ENCODE measurements around the gene BCAR3. TPM values are rescaled to one million over a fixed set of nuclear protein-coding genes. Genes with fewer than 3 reads are reported as not detected.
"Not testable (repeated sequence)": the region's sequence is repeated elsewhere in the genome, so short reads cannot be mapped to it uniquely, and the experiment has no call there.

The BCAR3 gene
- total RNA-seq, 1 experiment from 2014 or later: 37.5 TPM

GRCh38 chr1:93554883-93555872 is 126.5 kb downstream of the BCAR3 start:
- in situ Hi-C loops (cut with HindIII; ENCODE audit: low pct_unique_long_range_greater_than_20kb, low sequenced_read_pairs): no loop called here
- DNase-seq (ENCODE audit: low read depth): no peak

- DNase-seq (ENCODE audit: low read depth); in situ Hi-C loops (cut with HindIII; ENCODE audit: low pct_unique_long_range_greater_than_20kb, low sequenced_read_pairs): not testable (repeated sequence)
These were observed 127.6 kb downstream of the BCAR3 start for GRCh38 chr1:93553886-93554490.

- peak; percentile 19 for DNase-seq (ENCODE audit: low read depth)
- in situ Hi-C loops (cut with HindIII; ENCODE audit: low pct_unique_long_range_greater_than_20kb, low sequenced_read_pairs): no loop called here
These were observed 128.7 kb downstream of the BCAR3 start for GRCh38 chr1:93552741-93553455.

- DNase-seq (ENCODE audit: low read depth): no peak
- in situ Hi-C loops (cut with HindIII; ENCODE audit: low pct_unique_long_range_greater_than_20kb, low sequenced_read_pairs): no loop called here
These were observed 131.8 kb downstream of the BCAR3 start for GRCh38 chr1:93549811-93550210.

- no peak for DNase-seq (ENCODE audit: low read depth)
- in situ Hi-C loops (cut with HindIII; ENCODE audit: low pct_unique_long_range_greater_than_20kb, low sequenced_read_pairs): no loop called here
These were observed 132.5 kb downstream of the BCAR3 start for GRCh38 chr1:93549131-93549530.

GRCh38 chr1:93546162-93546863 is 135.3 kb downstream of the BCAR3 start:
- in situ Hi-C loops (cut with HindIII; ENCODE audit: low pct_unique_long_range_greater_than_20kb, low sequenced_read_pairs): no loop called here
- no peak for DNase-seq (ENCODE audit: low read depth)

- DNase-seq (ENCODE audit: low read depth): no peak
- in situ Hi-C loops (cut with HindIII; ENCODE audit: low pct_unique_long_range_greater_than_20kb, low sequenced_read_pairs): no loop called here
These were observed 139.2 kb downstream of the BCAR3 start for GRCh38 chr1:93542398-93542797.

GRCh38 chr1:93541045-93541444 is 140.6 kb downstream of the BCAR3 start:
- no peak for DNase-seq (ENCODE audit: low read depth)
- in situ Hi-C loops (cut with HindIII; ENCODE audit: low pct_unique_long_range_greater_than_20kb, low sequenced_read_pairs): no loop called here

GRCh38 chr1:93537924-93538323 is 143.7 kb downstream of the BCAR3 start:
- DNase-seq (ENCODE audit: low read depth): no peak
- in situ Hi-C loops (cut with HindIII; ENCODE audit: low pct_unique_long_range_greater_than_20kb, low sequenced_read_pairs): no loop called here

- in situ Hi-C loops (cut with HindIII; ENCODE audit: low pct_unique_long_range_greater_than_20kb, low sequenced_read_pairs): no loop called here
These were observed 144.2 kb downstream of the BCAR3 start for GRCh38 chr1:93537396-93537795.

GRCh38 chr1:93533677-93534076 is 148.0 kb downstream of the BCAR3 start:
- DNase-seq (ENCODE audit: low read depth): no peak
- in situ Hi-C loops (cut with HindIII; ENCODE audit: low pct_unique_long_range_greater_than_20kb, low sequenced_read_pairs): no loop called here

More at GRCh38 chr1:93537396-93537795, 144.2 kb downstream of the BCAR3 start:
- DNase-seq (ENCODE audit: low read depth): no peak

- in situ Hi-C loops (cut with HindIII; ENCODE audit: low pct_unique_long_range_greater_than_20kb, low sequenced_read_pairs): no loop called here
- DNase-seq (ENCODE audit: low read depth): no peak
These were observed 148.8 kb downstream of the BCAR3 start for GRCh38 chr1:93532780-93533378.

- in situ Hi-C loops (cut with HindIII; ENCODE audit: low pct_unique_long_range_greater_than_20kb, low sequenced_read_pairs): no loop called here
- DNase-seq (ENCODE audit: low read depth): no peak
These were observed 150.4 kb downstream of the BCAR3 start for GRCh38 chr1:93531193-93531592.

- in situ Hi-C loops (cut with HindIII; ENCODE audit: low pct_unique_long_range_greater_than_20kb, low sequenced_read_pairs): no loop called here
These were observed 153.2 kb downstream of the BCAR3 start for GRCh38 chr1:93528412-93528811.

GRCh38 chr1:93526431-93526830 is 155.2 kb downstream of the BCAR3 start:
- in situ Hi-C loops (cut with HindIII; ENCODE audit: low pct_unique_long_range_greater_than_20kb, low sequenced_read_pairs): no loop called here
- DNase-seq (ENCODE audit: low read depth): no peak

More at GRCh38 chr1:93528412-93528811, 153.2 kb downstream of the BCAR3 start:
- no peak for DNase-seq (ENCODE audit: low read depth)

GRCh38 chr1:93525431-93525830 is 156.2 kb downstream of the BCAR3 start:
- in situ Hi-C loops (cut with HindIII; ENCODE audit: low pct_unique_long_range_greater_than_20kb, low sequenced_read_pairs): no loop called here
- DNase-seq (ENCODE audit: low read depth): no peak

- in situ Hi-C loops (cut with HindIII; ENCODE audit: low pct_unique_long_range_greater_than_20kb, low sequenced_read_pairs): no loop called here
- no peak for DNase-seq (ENCODE audit: low read depth)
These were observed 158.9 kb downstream of the BCAR3 start for GRCh38 chr1:93522721-93523120.

- in situ Hi-C loops (cut with HindIII; ENCODE audit: low pct_unique_long_range_greater_than_20kb, low sequenced_read_pairs): no loop called here
- DNase-seq (ENCODE audit: low read depth): no peak
These were observed 160.0 kb downstream of the BCAR3 start for GRCh38 chr1:93521618-93522017.
